WTC11 (cell line): ENCODE measurements around the gene CDIPT. TPM values are rescaled to one million over a fixed set of nuclear protein-coding genes. Genes with fewer than 3 reads are reported as not detected.

Experiments
- ATAC-seq: fragments of 200-7000 bp; cut with Tn5 transposase; 2 replicates; pipeline ENCODE4 v1.10.0; 2021; ENCODE audit warnings: mild to moderate bottlenecking, moderate library complexity
- CTCF ChIA-PET: fragments of 300-600 bp; sonication (Branson Sonifier 250); formaldehyde crosslinking; loops from one replicate; lab custom pipeline; 2021; ENCODE audit warnings: antibody characterized with exemption; lab: Charles Lee
- POLR2A ChIA-PET: fragments of 350-600 bp; sonication (Branson Sonifier 250); formaldehyde crosslinking; loops from one replicate; lab custom pipeline; 2021; ENCODE audit warnings: antibody characterized with exemption; lab: Charles Lee
- DNase-seq: peaks from one replicate; pipeline ENCODE4 v3.0.0; 2021; ENCODE audit warnings: low spot score
- H3K27ac Mint-ChIP-seq: 2 replicates; pipeline ENCODE4 v1.8.0; 2021; ENCODE audit warnings: mixed read lengths
- H3K27me3 Mint-ChIP-seq: 2 replicates; pipeline ENCODE4 v1.8.0; 2021; ENCODE audit warnings: low read depth, mild to moderate bottlenecking, moderate library complexity, mixed read lengths
- H3K36me3 Mint-ChIP-seq: 2 replicates; pipeline ENCODE4 v1.8.0; 2021; ENCODE audit warnings: mixed read lengths
- H3K4me1 Mint-ChIP-seq: 2 replicates; pipeline ENCODE4 v1.8.0; 2022; ENCODE audit warnings: mixed read lengths
- H3K4me3 Mint-ChIP-seq: 2 replicates; pipeline ENCODE4 v1.8.0; 2021; ENCODE audit warnings: mild to moderate bottlenecking, moderate library complexity, mixed read lengths
- H3K9me3 Mint-ChIP-seq: 2 replicates; pipeline ENCODE4 v1.8.0; 2021; ENCODE audit warnings: mixed read lengths
- CREB1 ChIP-seq: sonication (generic); formaldehyde crosslinking; IDR thresholded peaks from 2 replicates; pipeline ENCODE4 v1.8.0; 2023; ENCODE audit warnings: mild to moderate bottlenecking, missing genetic modification reagents
- HMGA2 ChIP-seq: fragments of 250-450 bp; sonication (Bioruptor Pico); IDR thresholded peaks from 2 replicates; pipeline ENCODE4 v1.4.0; 2021; ENCODE audit warnings: mild to moderate bottlenecking, moderate library complexity
- HMGXB4 ChIP-seq: sonication (generic); formaldehyde crosslinking; IDR thresholded peaks from 2 replicates; pipeline ENCODE4 v1.8.1; 2023; ENCODE audit warnings: mild to moderate bottlenecking, moderate library complexity, missing genetic modification reagents
- JAZF1 ChIP-seq: fragments of 250-450 bp; sonication (Bioruptor Pico); IDR thresholded peaks from 2 replicates; pipeline ENCODE4 v1.9.0; 2021; ENCODE audit warnings: moderate library complexity, mild to moderate bottlenecking, inconsistent platforms
- KAT7 ChIP-seq: sonication (generic); formaldehyde crosslinking; IDR thresholded peaks from 2 replicates; pipeline ENCODE4 v1.8.1; 2023; ENCODE audit warnings: missing genetic modification reagents, mild to moderate bottlenecking, borderline replicate concordance
- NFATC4 ChIP-seq: fragments of 250-450 bp; sonication (Bioruptor Pico); IDR thresholded peaks from 2 replicates; pipeline ENCODE4 v1.9.0; 2021; ENCODE audit warnings: mild to moderate bottlenecking
- RORB ChIP-seq: fragments of 250-450 bp; sonication (Bioruptor Pico); IDR thresholded peaks from 2 replicates; pipeline ENCODE4 v1.9.0; 2021; ENCODE audit warnings: mild to moderate bottlenecking
- STAT6 ChIP-seq: sonication (generic); formaldehyde crosslinking; conservative IDR thresholded peaks from 2 replicates; pipeline ENCODE4 v1.8.1; 2023; ENCODE audit warnings: mild to moderate bottlenecking, low read depth, missing genetic modification reagents, moderate library complexity
- ZNF121 ChIP-seq: sonication (generic); formaldehyde crosslinking; IDR thresholded peaks from 2 replicates; pipeline ENCODE4 v1.8.0; 2023; ENCODE audit warnings: missing genetic modification reagents
- ZNF263 ChIP-seq: sonication (generic); formaldehyde crosslinking; IDR thresholded peaks from 2 replicates; pipeline ENCODE4 v1.8.1; 2022; ENCODE audit warnings: low read depth, mild to moderate bottlenecking, moderate library complexity, missing genetic modification reagents
- ZNF281 ChIP-seq: sonication (generic); formaldehyde crosslinking; IDR thresholded peaks from 2 replicates; pipeline ENCODE4 v1.8.0; 2023; ENCODE audit warnings: mild to moderate bottlenecking, missing genetic modification reagents
- ZNF317 ChIP-seq: sonication (generic); formaldehyde crosslinking; IDR thresholded peaks from 2 replicates; pipeline ENCODE4 v1.8.1; 2023; ENCODE audit warnings: low read depth, mild to moderate bottlenecking, moderate library complexity, missing genetic modification reagents, borderline replicate concordance
- ZNF512 ChIP-seq: sonication (generic); formaldehyde crosslinking; IDR thresholded peaks from 2 replicates; pipeline ENCODE4 v1.8.1; 2022; ENCODE audit warnings: missing genetic modification reagents, borderline replicate concordance
- ZNF671 ChIP-seq: fragments of 250-450 bp; sonication (Bioruptor Pico); IDR thresholded peaks from 2 replicates; pipeline ENCODE4 v1.8.0; 2021; ENCODE audit warnings: mild to moderate bottlenecking
- total RNA-seq: library from RNA; stranded (reverse); gene quantifications from 3 replicates; pipeline ENCODE4 v1.2.3, GENCODE V29; 2021

Gene CDIPT
- total RNA-seq, 1 experiment from 2014 or later = 71.7 TPM

GRCh38 chr16:29901607-29901945 is 38.5 kb upstream of the CDIPT start:
- no peak for DNase-seq
- POLR2A ChIA-PET = interaction anchor here (1.3 kb wide), 1 partner anchor 25 kb away, joined by 4 read pairs; the partner anchor contains the start of gene KCTD13
- H3K36me3 Mint-ChIP-seq = peaks cover 5% of the 10 kb centered on the region; the same call in 1 of the 2 replicates
- no peaks in the 10 kb centered on the region for H3K27me3 Mint-ChIP-seq
- no peaks in the 10 kb centered on the region for H3K9me3 Mint-ChIP-seq
- peak overlapping the region; percentile 97 for H3K4me3 Mint-ChIP-seq
- CTCF ChIA-PET = interaction anchor here (0.9 to 4.8 kb wide), 10 partner anchors 10 to 130 kb away, joined by 3 to 42 read pairs (median 7); partner anchors contain the start of genes CDIPT, MAZ, TAOK2 and TLCD3B
- no peak overlapping the region for H3K27ac Mint-ChIP-seq
- no peak for ATAC-seq
- TF ChIP-seq KAT7 (CRISPR knock-in tag) (no peak), HMGA2 (CRISPR knock-in tag) (no peak), CREB1 (CRISPR knock-in tag) (no peak), ZNF121 (CRISPR knock-in tag) (no peak), ZNF263 (CRISPR knock-in tag) (no peak), NFATC4 (CRISPR knock-in tag) (no peak), HMGXB4 (CRISPR knock-in tag) (no peak), STAT6 (CRISPR knock-in tag) (no peak), ZNF671 (CRISPR knock-in tag) (no peak), ZNF317 (no peak), RORB (CRISPR knock-in tag) (no peak)
- peaks cover 33% of the 10 kb centered on the region for H3K4me1 Mint-ChIP-seq

- Mint-ChIP-seq H3K4me1 (peaks cover 33% of the 10 kb centered on the region), H3K27ac (peak overlapping the region; percentile 91), H3K9me3 (no peaks in the 10 kb centered on the region), H3K4me3 (peak overlapping the region; percentile 97), H3K36me3 (peaks cover 7% of the 10 kb centered on the region; the same call in 1 of the 2 replicates), H3K27me3 (no peaks in the 10 kb centered on the region)
- no peak for ATAC-seq
- TF ChIP-seq ZNF281 (CRISPR knock-in tag) (peak; percentile 0; the same call in 1 of the 2 replicates), JAZF1 (no peak), ZNF121 (CRISPR knock-in tag) (no peak), ZNF512 (CRISPR knock-in tag) (peak; percentile 67; the same call in 1 of the 2 replicates)
- ChIA-PET CTCF (interaction anchor here (0.8 to 4.8 kb wide), 22 partner anchors 8 to 211 kb away, joined by 3 to 42 read pairs (median 5); partner anchors contain the start of genes CDIPT, KIF22, MAZ and PAGR1), POLR2A (interaction anchor here (0.6 to 3.6 kb wide), 4 partner anchors 23 to 73 kb away, joined by 3 to 14 read pairs (median 8); partner anchors contain the start of genes KCTD13 and TAOK2)
- DNase-seq = no peak
These were observed 38.0 kb upstream of the CDIPT start for GRCh38 chr16:29900888-29901606.
